Measurements from ENCODE around the gene GAS2L1.

GRCh38 chr22:29359469-29359868 is 53.0 kb downstream of the GAS2L1 start:
- TF ChIP-seq, protein P1, sequence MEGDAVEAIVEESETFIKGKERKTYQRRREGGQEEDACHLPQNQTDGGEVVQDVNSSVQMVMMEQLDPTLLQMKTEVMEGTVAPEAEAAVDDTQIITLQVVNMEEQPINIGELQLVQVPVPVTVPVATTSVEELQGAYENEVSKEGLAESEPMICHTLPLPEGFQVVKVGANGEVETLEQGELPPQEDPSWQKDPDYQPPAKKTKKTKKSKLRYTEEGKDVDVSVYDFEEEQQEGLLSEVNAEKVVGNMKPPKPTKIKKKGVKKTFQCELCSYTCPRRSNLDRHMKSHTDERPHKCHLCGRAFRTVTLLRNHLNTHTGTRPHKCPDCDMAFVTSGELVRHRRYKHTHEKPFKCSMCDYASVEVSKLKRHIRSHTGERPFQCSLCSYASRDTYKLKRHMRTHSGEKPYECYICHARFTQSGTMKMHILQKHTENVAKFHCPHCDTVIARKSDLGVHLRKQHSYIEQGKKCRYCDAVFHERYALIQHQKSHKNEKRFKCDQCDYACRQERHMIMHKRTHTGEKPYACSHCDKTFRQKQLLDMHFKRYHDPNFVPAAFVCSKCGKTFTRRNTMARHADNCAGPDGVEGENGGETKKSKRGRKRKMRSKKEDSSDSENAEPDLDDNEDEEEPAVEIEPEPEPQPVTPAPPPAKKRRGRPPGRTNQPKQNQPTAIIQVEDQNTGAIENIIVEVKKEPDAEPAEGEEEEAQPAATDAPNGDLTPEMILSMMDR (IDR thresholded peaks at IDR 0.05; ENCODE audit: low read depth, low read length): peak; percentile 65
- TF ChIP-seq POLR2A (IDR thresholded peaks at IDR 0.05; ENCODE audit: extremely low read depth, insufficient read length) (no peak), MYC (IDR thresholded peaks at IDR 0.05; ENCODE audit: low read depth, low read length) (no peak)

Measured in NB4 (cell line).